ENCODE results near the gene CEP112.
"Not testable (repeated sequence)": the region's sequence is repeated elsewhere in the genome, so short reads cannot be mapped to it uniquely, and the experiment has no call there.

DNA sequence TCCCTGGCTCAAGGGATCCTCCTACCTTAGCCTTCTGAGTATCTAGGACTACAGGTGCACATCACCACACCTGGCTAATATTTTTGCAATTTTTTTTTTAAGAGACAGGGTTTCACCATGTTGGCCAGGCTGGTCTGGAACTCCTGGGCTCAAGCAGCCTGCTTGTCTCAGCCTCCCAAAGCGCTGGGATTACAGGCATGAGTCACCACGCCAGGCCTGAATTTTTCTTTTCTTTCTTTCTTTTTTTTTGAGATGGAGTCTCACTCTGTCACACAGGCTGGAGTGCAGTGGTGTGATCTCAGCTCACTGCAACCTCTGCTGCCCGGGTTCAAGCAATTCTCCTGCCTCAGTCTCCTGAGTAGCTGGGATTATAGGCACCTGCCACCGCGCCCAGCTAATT is 510.2 kb downstream of the CEP112 start:
- TF ChIP-seq, protein P1, sequence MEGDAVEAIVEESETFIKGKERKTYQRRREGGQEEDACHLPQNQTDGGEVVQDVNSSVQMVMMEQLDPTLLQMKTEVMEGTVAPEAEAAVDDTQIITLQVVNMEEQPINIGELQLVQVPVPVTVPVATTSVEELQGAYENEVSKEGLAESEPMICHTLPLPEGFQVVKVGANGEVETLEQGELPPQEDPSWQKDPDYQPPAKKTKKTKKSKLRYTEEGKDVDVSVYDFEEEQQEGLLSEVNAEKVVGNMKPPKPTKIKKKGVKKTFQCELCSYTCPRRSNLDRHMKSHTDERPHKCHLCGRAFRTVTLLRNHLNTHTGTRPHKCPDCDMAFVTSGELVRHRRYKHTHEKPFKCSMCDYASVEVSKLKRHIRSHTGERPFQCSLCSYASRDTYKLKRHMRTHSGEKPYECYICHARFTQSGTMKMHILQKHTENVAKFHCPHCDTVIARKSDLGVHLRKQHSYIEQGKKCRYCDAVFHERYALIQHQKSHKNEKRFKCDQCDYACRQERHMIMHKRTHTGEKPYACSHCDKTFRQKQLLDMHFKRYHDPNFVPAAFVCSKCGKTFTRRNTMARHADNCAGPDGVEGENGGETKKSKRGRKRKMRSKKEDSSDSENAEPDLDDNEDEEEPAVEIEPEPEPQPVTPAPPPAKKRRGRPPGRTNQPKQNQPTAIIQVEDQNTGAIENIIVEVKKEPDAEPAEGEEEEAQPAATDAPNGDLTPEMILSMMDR (IDR thresholded peaks at IDR 0.05), result not testable (repeated sequence)
- TF ChIP-seq TCF7L2, POLR2AphosphoS5 (IDR thresholded peaks at IDR 0.05; ENCODE audit: low read depth, low read length): not testable (repeated sequence)
- TF ChIP-seq, protein P2, sequence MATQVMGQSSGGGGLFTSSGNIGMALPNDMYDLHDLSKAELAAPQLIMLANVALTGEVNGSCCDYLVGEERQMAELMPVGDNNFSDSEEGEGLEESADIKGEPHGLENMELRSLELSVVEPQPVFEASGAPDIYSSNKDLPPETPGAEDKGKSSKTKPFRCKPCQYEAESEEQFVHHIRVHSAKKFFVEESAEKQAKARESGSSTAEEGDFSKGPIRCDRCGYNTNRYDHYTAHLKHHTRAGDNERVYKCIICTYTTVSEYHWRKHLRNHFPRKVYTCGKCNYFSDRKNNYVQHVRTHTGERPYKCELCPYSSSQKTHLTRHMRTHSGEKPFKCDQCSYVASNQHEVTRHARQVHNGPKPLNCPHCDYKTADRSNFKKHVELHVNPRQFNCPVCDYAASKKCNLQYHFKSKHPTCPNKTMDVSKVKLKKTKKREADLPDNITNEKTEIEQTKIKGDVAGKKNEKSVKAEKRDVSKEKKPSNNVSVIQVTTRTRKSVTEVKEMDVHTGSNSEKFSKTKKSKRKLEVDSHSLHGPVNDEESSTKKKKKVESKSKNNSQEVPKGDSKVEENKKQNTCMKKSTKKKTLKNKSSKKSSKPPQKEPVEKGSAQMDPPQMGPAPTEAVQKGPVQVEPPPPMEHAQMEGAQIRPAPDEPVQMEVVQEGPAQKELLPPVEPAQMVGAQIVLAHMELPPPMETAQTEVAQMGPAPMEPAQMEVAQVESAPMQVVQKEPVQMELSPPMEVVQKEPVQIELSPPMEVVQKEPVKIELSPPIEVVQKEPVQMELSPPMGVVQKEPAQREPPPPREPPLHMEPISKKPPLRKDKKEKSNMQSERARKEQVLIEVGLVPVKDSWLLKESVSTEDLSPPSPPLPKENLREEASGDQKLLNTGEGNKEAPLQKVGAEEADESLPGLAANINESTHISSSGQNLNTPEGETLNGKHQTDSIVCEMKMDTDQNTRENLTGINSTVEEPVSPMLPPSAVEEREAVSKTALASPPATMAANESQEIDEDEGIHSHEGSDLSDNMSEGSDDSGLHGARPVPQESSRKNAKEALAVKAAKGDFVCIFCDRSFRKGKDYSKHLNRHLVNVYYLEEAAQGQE (IDR thresholded peaks at IDR 0.05; ENCODE audit: insufficient read depth in 1 of 2, low read depth in 2 of 2, low read length in 1 of 2), result not testable (repeated sequence)
